Neutrophil (primary cell): Measurements from ENCODE around the gene SMAD2.

Experiments
- H3K27ac ChIP-seq: fragments of 200-600 bp; sonication (generic); 2 replicates; pipeline ENCODE4 v1.5.1; 2016; ENCODE audit warnings: mild to moderate bottlenecking, moderate library complexity
- H3K27me3 ChIP-seq: fragments of 200-600 bp; sonication (generic); 2 replicates; pipeline ENCODE4 v1.6.0; 2016; ENCODE audit warnings: mild to moderate bottlenecking
- H3K36me3 ChIP-seq: fragments of 200-600 bp; sonication (generic); 2 replicates; pipeline ENCODE4 v1.5.1; 2017
- H3K4me1 ChIP-seq, 2 experiments: fragments of 200-600 bp in 1 of 2; sonication (generic) in 1 of 2; 1 replicate in 1 of 2; 2 replicates in 1 of 2; pipeline versions ENCODE4 v1.5.1 to v1.6.1; 2013 to 2016; ENCODE audit warnings: low read depth in 1 of 2, low read length in 1 of 2, mild to moderate bottlenecking in 1 of 2, moderate library complexity in 1 of 2; ENCODE audit not compliant: control insufficient read depth in 1 of 2, insufficient read depth in 1 of 2
- H3K4me3 ChIP-seq, 2 experiments: fragments of 200-600 bp in 1 of 2; sonication (generic) in 1 of 2; 1 replicate in 1 of 2; 2 replicates in 1 of 2; pipeline ENCODE4 v1.5.1; 2013 to 2016; ENCODE audit warnings: low read depth in 1 of 2, low read length in 1 of 2, mild to moderate bottlenecking in 1 of 2, moderate library complexity in 1 of 2
- H3K9me3 ChIP-seq: fragments of 200-600 bp; sonication (generic); 2 replicates; pipeline ENCODE4 v1.5.1; 2016
- CTCF ChIP-seq: fragments of 200-600 bp; sonication (generic); IDR thresholded peaks from 2 replicates; pipeline ENCODE4 v1.5.1; 2016; ENCODE audit warnings: antibody characterized with exemption

Gene SMAD2

GRCh38 chr18:47912343-47912742 is 18.1 kb downstream of the SMAD2 start:
- Histone ChIP-seq H3K9me3 (no peaks in the 10 kb centered on the region), H3K27me3 (no peaks in the 10 kb centered on the region), H3K27ac (peak overlapping the region; percentile 33), H3K4me3 (no peak overlapping the region), H3K36me3 (no peaks in the 10 kb centered on the region), H3K4me1 (peaks cover 0 to 7% of the 10 kb centered on the region in 2 experiments)
- no peak for TF ChIP-seq CTCF

- H3K4me1 ChIP-seq: peaks cover 0 to 7% of the 10 kb centered on the region in 2 experiments
- peak overlapping the region; percentile 33 for H3K27ac ChIP-seq
- no peak for TF ChIP-seq CTCF
- H3K9me3 ChIP-seq: no peaks in the 10 kb centered on the region
- H3K27me3 ChIP-seq: no peaks in the 10 kb centered on the region
- H3K4me3 ChIP-seq: no peak overlapping the region
- H3K36me3 ChIP-seq: no peaks in the 10 kb centered on the region
These were observed 18.6 kb downstream of the SMAD2 start for GRCh38 chr18:47911877-47912276.

- H3K27me3 ChIP-seq: no peaks in the 10 kb centered on the region
- H3K36me3 ChIP-seq: no peaks in the 10 kb centered on the region
- no peak for TF ChIP-seq CTCF
- no peak overlapping the region for H3K27ac ChIP-seq
- H3K9me3 ChIP-seq: no peaks in the 10 kb centered on the region
- H3K4me3 ChIP-seq: no peak overlapping the region
- H3K4me1 ChIP-seq: peaks cover 0 to 7% of the 10 kb centered on the region in 2 experiments
These were observed 21.0 kb downstream of the SMAD2 start for GRCh38 chr18:47909484-47909883.

DNA sequence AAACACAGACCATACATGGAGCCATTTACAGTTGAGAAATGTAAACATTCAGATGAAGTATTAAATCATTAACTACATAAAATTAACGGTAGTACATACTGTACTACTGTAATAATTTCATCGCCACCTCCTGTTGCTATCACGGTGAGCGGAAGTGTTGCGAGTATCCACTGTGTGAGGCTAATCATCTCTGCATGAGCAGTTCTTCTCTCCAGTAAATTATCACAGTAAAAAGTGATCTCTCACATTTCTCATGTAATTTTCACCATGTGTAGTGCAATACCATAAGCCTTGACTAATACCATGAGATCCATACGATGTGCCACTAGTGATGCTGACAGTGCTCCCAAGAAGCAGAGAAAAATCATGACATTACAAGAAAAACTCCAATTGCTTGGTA is 21.9 kb downstream of the SMAD2 start:
- Histone ChIP-seq H3K27ac (no peak overlapping the region), H3K4me3 (no peak overlapping the region), H3K9me3 (no peaks in the 10 kb centered on the region), H3K4me1 (no peaks in the 10 kb centered on the region), H3K27me3 (no peaks in the 10 kb centered on the region), H3K36me3 (no peaks in the 10 kb centered on the region)
- TF ChIP-seq CTCF: no peak

- no peaks in the 10 kb centered on the region for H3K36me3 ChIP-seq
- H3K4me1 ChIP-seq: peaks cover 15 to 16% of the 10 kb centered on the region in 2 experiments
- TF ChIP-seq CTCF: no peak
- no peaks in the 10 kb centered on the region for H3K27me3 ChIP-seq
- no peak overlapping the region for H3K27ac ChIP-seq
- no peaks in the 10 kb centered on the region for H3K9me3 ChIP-seq
- no peak overlapping the region for H3K4me3 ChIP-seq
These were observed 24.1 kb downstream of the SMAD2 start for GRCh38 chr18:47906408-47906807.

GRCh38 chr18:47903809-47904208 is 26.6 kb downstream of the SMAD2 start:
- H3K4me3 ChIP-seq: no peak overlapping the region
- no peaks in the 10 kb centered on the region for H3K9me3 ChIP-seq
- TF ChIP-seq CTCF: no peak
- H3K27me3 ChIP-seq: no peaks in the 10 kb centered on the region
- H3K4me1 ChIP-seq: peaks cover 23 to 28% of the 10 kb centered on the region in 2 experiments
- no peak overlapping the region for H3K27ac ChIP-seq
- no peaks in the 10 kb centered on the region for H3K36me3 ChIP-seq
